Neural progenitor cell (in vitro differentiated cells): ENCODE results near the gene FOLR1. TPM values are rescaled to one million over a fixed set of nuclear protein-coding genes. Genes with fewer than 3 reads are reported as not detected.
"Not testable (repeated sequence)": the region's sequence is repeated elsewhere in the genome, so short reads cannot be mapped to it uniquely, and the experiment has no call there.

ENCODE experiments used
- DNase-seq: peaks from one replicate; pipeline ENCODE4 v3.0.0-alpha.2; 2016; ENCODE audit warnings: low spot score
- H2AFZ ChIP-seq: fragments of 200-600 bp; sonication (generic); replicated peaks from 2 replicates; pipeline ENCODE4 v1.6.1; 2016; ENCODE audit warnings: antibody characterized with exemption
- H3F3A ChIP-seq: fragments of 200-600 bp; sonication (generic); 2 replicates; pipeline ENCODE4 v1.6.1; 2016; ENCODE audit warnings: antibody characterized with exemption, low read depth
- H3K27ac ChIP-seq: fragments of 200-600 bp; sonication (generic); 2 replicates; pipeline ENCODE4 v1.5.1; 2016; ENCODE audit warnings: mild to moderate bottlenecking
- H3K27me3 ChIP-seq: fragments of 200-600 bp; sonication (generic); 2 replicates; pipeline ENCODE4 v1.6.1; 2016; ENCODE audit warnings: mild to moderate bottlenecking, moderate library complexity
- H3K36me3 ChIP-seq: fragments of 200-600 bp; sonication (generic); 2 replicates; pipeline ENCODE4 v1.5.1; 2016
- H3K4me1 ChIP-seq: fragments of 200-600 bp; sonication (generic); 2 replicates; pipeline ENCODE4 v1.6.1; 2016; ENCODE audit warnings: mixed run types
- H3K4me2 ChIP-seq: fragments of 200-600 bp; sonication (generic); 2 replicates; pipeline ENCODE4 v1.6.1; 2016
- H3K4me3 ChIP-seq: fragments of 200-600 bp; sonication (generic); 2 replicates; pipeline ENCODE4 v1.5.1; 2016
- H3K79me2 ChIP-seq: fragments of 200-600 bp; sonication (generic); 2 replicates; pipeline ENCODE4 v1.6.1; 2016; ENCODE audit warnings: low read depth
- H3K9ac ChIP-seq: fragments of 200-600 bp; sonication (generic); 2 replicates; pipeline ENCODE4 v1.6.1; 2016
- H3K9me3 ChIP-seq: fragments of 200-600 bp; sonication (generic); 2 replicates; pipeline ENCODE4 v1.5.1; 2016; ENCODE audit warnings: low read depth
- H4K20me1 ChIP-seq: fragments of 200-600 bp; sonication (generic); 2 replicates; pipeline ENCODE4 v1.6.1; 2016; ENCODE audit warnings: low read depth
- H3K27ac Mint-ChIP-seq: 3 replicates; pipeline ENCODE4 v1.8.0; 2021; ENCODE audit warnings: mixed read lengths
- H3K27me3 Mint-ChIP-seq: 2 replicates; pipeline ENCODE4 v1.8.0; 2022; ENCODE audit warnings: low read depth, mild to moderate bottlenecking, inconsistent platforms, moderate library complexity, mixed read lengths; ENCODE audit not compliant: insufficient read depth
- H3K36me3 Mint-ChIP-seq: 3 replicates; pipeline ENCODE4 v1.8.0; 2021; ENCODE audit warnings: mixed read lengths
- H3K4me1 Mint-ChIP-seq: 3 replicates; pipeline ENCODE4 v1.8.0; 2021; ENCODE audit warnings: mixed read lengths
- H3K4me3 Mint-ChIP-seq: 3 replicates; pipeline ENCODE4 v1.8.0; 2021; ENCODE audit warnings: mild to moderate bottlenecking, moderate library complexity, mixed read lengths
- H3K9me3 Mint-ChIP-seq: 3 replicates; pipeline ENCODE4 v1.8.0; 2020; ENCODE audit warnings: mixed read lengths
- EZH2 ChIP-seq: fragments of 200-600 bp; sonication (generic); IDR thresholded peaks from 2 replicates; pipeline ENCODE4 v1.6.1; 2017; ENCODE audit warnings: antibody characterized with exemption, mild to moderate bottlenecking, moderate library complexity
- EZH2phosphoT487 ChIP-seq: fragments of 200-600 bp; sonication (generic); IDR thresholded peaks from 2 replicates; pipeline ENCODE4 v1.6.1; 2017; ENCODE audit warnings: antibody characterized with exemption
- total RNA-seq: library from RNA; depleted of rRNA; stranded (reverse); fragments of >200 nt; gene quantifications from 2 replicates; pipeline ENCODE4 v1.2.3, GENCODE V29; 2015; ENCODE audit warnings: low replicate concordance
- TF ChIP-seq, protein P1 (sequence below): fragments of 200-600 bp; sonication (generic); IDR thresholded peaks from 2 replicates; pipeline ENCODE4 v1.5.1; 2017; ENCODE audit warnings: antibody characterized with exemption, mild to moderate bottlenecking

FOLR1 gene
- total RNA-seq, 1 donor from 2014 or later = 3.6 TPM

DNA sequence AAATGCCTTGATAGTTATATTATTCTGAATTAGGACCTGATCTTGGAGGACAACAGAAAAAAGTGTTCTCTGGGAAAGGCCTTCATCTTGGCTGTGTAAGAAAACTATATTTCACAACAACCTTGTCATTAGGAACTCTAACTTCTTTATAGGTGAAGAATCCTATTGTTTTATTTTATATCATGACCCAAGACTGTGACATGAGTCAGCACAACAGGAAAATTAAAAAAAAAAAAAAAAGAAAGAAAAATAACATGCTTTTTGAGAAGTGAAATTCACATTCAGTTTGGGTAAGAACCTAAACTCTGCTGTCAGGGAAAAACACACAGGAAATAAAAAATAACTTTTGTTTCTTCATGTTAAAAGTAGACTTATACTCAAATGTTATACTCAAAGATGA, 12.9 kb downstream of the FOLR1 start:
- no peaks in the 10 kb centered on the region for H3K27me3 ChIP-seq
- H3K4me1 Mint-ChIP-seq = no peaks in the 10 kb centered on the region
- no peaks in the 10 kb centered on the region for H3K79me2 ChIP-seq
- H3K9ac ChIP-seq = no peak overlapping the region
- H3F3A ChIP-seq = peaks cover 8% of the 10 kb centered on the region
- no peaks in the 10 kb centered on the region for H3K36me3 Mint-ChIP-seq
- no peak overlapping the region for H3K4me2 ChIP-seq
- no peaks in the 10 kb centered on the region for H3K27me3 Mint-ChIP-seq
- no peaks in the 10 kb centered on the region for H4K20me1 ChIP-seq
- no peak overlapping the region for H3K4me3 Mint-ChIP-seq
- no peak overlapping the region for H2AFZ ChIP-seq
- no peaks in the 10 kb centered on the region for H3K9me3 ChIP-seq
- no peak overlapping the region for H3K27ac Mint-ChIP-seq
- peaks cover 12% of the 10 kb centered on the region for H3K9me3 Mint-ChIP-seq
- H3K36me3 ChIP-seq = no peaks in the 10 kb centered on the region
- TF ChIP-seq EZH2 = no peak
- H3K27ac ChIP-seq = no peak overlapping the region
- no peak overlapping the region for H3K4me3 ChIP-seq
- no peaks in the 10 kb centered on the region for H3K4me1 ChIP-seq
- DNase-seq = no peak

DNA sequence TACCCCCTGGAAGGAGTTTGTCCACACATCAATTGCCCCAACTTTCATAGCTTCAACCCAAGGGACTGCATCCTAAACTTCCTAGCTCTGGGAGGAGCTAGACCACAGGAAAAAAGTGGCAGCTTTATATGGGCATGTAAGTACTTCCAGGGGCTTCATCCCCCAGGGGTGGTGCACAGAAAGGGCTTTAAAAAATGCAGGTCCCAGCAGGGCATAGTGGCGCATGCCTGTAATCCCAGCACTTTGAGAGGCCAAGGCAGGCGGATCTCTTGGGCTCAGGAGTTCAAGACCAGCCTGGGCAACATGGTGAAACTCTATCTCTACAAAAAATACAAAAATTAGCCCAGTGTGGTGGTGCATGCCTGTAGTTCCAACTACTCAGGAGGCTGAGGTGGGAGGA, 14.9 kb downstream of the FOLR1 start:
- H3K27ac ChIP-seq, H3K9me3 ChIP-seq, H3K36me3 ChIP-seq, H3K4me3 Mint-ChIP-seq, H4K20me1 ChIP-seq, DNase-seq, H3K4me3 ChIP-seq, H3K79me2 ChIP-seq, H3K36me3 Mint-ChIP-seq, H3K27me3 ChIP-seq, H3K4me1 ChIP-seq, H3F3A ChIP-seq, H3K9ac ChIP-seq, H3K27ac Mint-ChIP-seq, H3K4me1 Mint-ChIP-seq, H3K4me2 ChIP-seq, H3K27me3 Mint-ChIP-seq: not testable (repeated sequence)
- H2AFZ ChIP-seq = peak overlapping the region; percentile 26
- H3K9me3 Mint-ChIP-seq = peaks cover 13% of the 10 kb centered on the region

DNA sequence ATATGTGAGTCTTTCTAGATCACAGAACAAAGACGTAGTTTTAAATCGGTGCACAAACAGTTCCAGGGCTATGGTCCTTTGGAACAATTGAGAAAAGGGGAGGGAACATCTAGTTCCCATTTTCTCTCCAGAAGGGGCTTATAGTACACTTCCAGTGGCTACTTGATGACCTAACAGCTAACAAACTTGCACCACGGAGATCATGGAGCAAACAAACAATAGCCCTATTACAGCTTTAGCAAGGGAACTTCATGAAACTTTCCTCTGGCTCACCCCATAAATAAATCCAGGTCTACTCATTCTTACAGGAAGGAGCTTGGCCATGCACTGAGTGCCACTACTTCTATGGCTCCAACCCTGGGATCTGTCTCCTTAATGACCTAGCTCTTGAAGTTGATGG, 16.3 kb downstream of the FOLR1 start:
- Mint-ChIP-seq H3K36me3 (no peaks in the 10 kb centered on the region), H3K27me3 (no peaks in the 10 kb centered on the region), H3K27ac (no peak overlapping the region), H3K4me1 (no peaks in the 10 kb centered on the region), H3K4me3 (no peak overlapping the region), H3K9me3 (peaks cover 13% of the 10 kb centered on the region)
- Histone ChIP-seq H3K36me3 (no peaks in the 10 kb centered on the region), H3K9me3 (no peaks in the 10 kb centered on the region), H3F3A (no peaks in the 10 kb centered on the region), H2AFZ (no peak overlapping the region), H4K20me1 (no peaks in the 10 kb centered on the region), H3K79me2 (no peaks in the 10 kb centered on the region), H3K4me2 (no peak overlapping the region), H3K4me3 (no peak overlapping the region), H3K27me3 (peaks cover under 1% of the 10 kb centered on the region), H3K27ac (no peak overlapping the region), H3K9ac (no peak overlapping the region), H3K4me1 (no peaks in the 10 kb centered on the region)
- DNase-seq = no peak
- no peak for TF ChIP-seq EZH2phosphoT487
- TF ChIP-seq, protein P1, sequence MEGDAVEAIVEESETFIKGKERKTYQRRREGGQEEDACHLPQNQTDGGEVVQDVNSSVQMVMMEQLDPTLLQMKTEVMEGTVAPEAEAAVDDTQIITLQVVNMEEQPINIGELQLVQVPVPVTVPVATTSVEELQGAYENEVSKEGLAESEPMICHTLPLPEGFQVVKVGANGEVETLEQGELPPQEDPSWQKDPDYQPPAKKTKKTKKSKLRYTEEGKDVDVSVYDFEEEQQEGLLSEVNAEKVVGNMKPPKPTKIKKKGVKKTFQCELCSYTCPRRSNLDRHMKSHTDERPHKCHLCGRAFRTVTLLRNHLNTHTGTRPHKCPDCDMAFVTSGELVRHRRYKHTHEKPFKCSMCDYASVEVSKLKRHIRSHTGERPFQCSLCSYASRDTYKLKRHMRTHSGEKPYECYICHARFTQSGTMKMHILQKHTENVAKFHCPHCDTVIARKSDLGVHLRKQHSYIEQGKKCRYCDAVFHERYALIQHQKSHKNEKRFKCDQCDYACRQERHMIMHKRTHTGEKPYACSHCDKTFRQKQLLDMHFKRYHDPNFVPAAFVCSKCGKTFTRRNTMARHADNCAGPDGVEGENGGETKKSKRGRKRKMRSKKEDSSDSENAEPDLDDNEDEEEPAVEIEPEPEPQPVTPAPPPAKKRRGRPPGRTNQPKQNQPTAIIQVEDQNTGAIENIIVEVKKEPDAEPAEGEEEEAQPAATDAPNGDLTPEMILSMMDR = no peak
- no peak for TF ChIP-seq EZH2

DNA sequence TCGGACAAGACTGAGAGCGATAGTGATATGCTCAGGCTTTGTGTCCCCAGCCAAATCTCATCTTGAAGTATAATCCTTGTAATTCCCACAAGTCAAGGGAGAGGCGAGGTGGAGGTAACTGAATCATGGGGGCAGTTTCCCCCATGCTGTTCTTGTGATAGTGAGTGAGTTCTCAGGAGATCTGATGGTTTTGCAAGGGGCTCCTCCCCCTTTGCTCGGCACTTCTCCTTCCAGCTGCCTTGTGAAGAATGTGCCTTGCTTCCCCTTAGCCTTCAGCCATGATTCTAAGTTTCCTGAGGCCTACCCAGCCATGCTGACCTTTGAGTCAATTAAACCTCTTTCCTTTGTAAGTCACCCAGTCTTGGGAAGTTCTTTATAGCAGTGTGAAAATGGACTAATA, 17.2 kb downstream of the FOLR1 start:
- H3K4me2 ChIP-seq = no peak overlapping the region
- peaks cover 8% of the 10 kb centered on the region for H3K27me3 ChIP-seq
- H3K27ac ChIP-seq = no peak overlapping the region
- Mint-ChIP-seq H3K9me3 (peaks cover 13% of the 10 kb centered on the region), H3K36me3 (no peaks in the 10 kb centered on the region), H3K27ac (no peak overlapping the region), H3K27me3 (no peaks in the 10 kb centered on the region), H3K4me3 (no peak overlapping the region), H3K4me1 (no peaks in the 10 kb centered on the region)
- H2AFZ ChIP-seq = no peak overlapping the region
- no peak for DNase-seq
- H3K4me1 ChIP-seq = no peaks in the 10 kb centered on the region
- H3F3A ChIP-seq = no peaks in the 10 kb centered on the region
- H3K36me3 ChIP-seq = no peaks in the 10 kb centered on the region
- no peaks in the 10 kb centered on the region for H3K9me3 ChIP-seq
- H4K20me1 ChIP-seq = no peaks in the 10 kb centered on the region
- H3K9ac ChIP-seq = no peak overlapping the region
- no peak overlapping the region for H3K4me3 ChIP-seq
- TF ChIP-seq, protein P1 = no peak
- TF ChIP-seq EZH2 (no peak), EZH2phosphoT487 (no peak)
- H3K79me2 ChIP-seq = no peaks in the 10 kb centered on the region
